Fibroblast of the aortic adventitia (primary cell): Measurements from ENCODE around the gene EFCAB9. TPM values are rescaled to one million over a fixed set of nuclear protein-coding genes. Genes with fewer than 3 reads are reported as not detected.
"Not testable (repeated sequence)": the region's sequence is repeated elsewhere in the genome, so short reads cannot be mapped to it uniquely, and the experiment has no call there.

Experiments used
- DNase-seq: peaks from one replicate; pipeline ENCODE4 v3.0.0-alpha.2; 2010; ENCODE audit warnings: low read depth
- H3K4me3 ChIP-seq: 2 replicates; pipeline ENCODE4 v1.5.1; 2011; ENCODE audit warnings: low read depth, mild to moderate bottlenecking, control low read depth, low read length, moderate library complexity
- CTCF ChIP-seq: IDR thresholded peaks from 2 replicates; pipeline ENCODE4 v1.5.1; 2011; ENCODE audit warnings: mild to moderate bottlenecking, low read length, control low read depth, inconsistent platforms; ENCODE audit not compliant: insufficient read depth
- total RNA-seq: library from RNA; depleted of rRNA; stranded (reverse); fragments of >200 nt; gene quantifications from 2 replicates; pipeline ENCODE4 v1.2.3, GENCODE V29; 2012; ENCODE audit warnings: low replicate concordance

The EFCAB9 gene
- total RNA-seq, 1 donor = not detected

- no peak for TF ChIP-seq CTCF
- peak overlapping the region; percentile 93 for H3K4me3 ChIP-seq
- peak; percentile 60 for DNase-seq
Measured at GRCh38 chr5:172187118-172188032, 6.6 kb upstream of the EFCAB9 start.

GRCh38 chr5:172188033-172188892 lies 5.7 kb upstream of the EFCAB9 start, which contains the start of gene STK10:
Gene STK10, minus strand, starts transcription at chr5:172188224. Its CDS starts 182 bp downstream, at chr5:172188042.
- DNase-seq = peak; percentile 86
- peak within 1 kb of the TSS; percentile 93 for H3K4me3 ChIP-seq
- TF ChIP-seq CTCF = peak; percentile 78

- no peak for DNase-seq
- peak overlapping the region; percentile 93 for H3K4me3 ChIP-seq
- TF ChIP-seq CTCF = no peak
Measured at GRCh38 chr5:172188893-172189692, 4.9 kb upstream of the EFCAB9 start.

GRCh38 chr5:172189693-172190296 lies 4.2 kb upstream of the EFCAB9 start:
- no peak for DNase-seq
- no peak for TF ChIP-seq CTCF
- H3K4me3 ChIP-seq = no peak overlapping the region

GRCh38 chr5:172194985-172195774 lies 1.2 kb downstream of the EFCAB9 start:
- no peak overlapping the region for H3K4me3 ChIP-seq
- no peak for TF ChIP-seq CTCF
- no peak for DNase-seq

- DNase-seq, H3K4me3 ChIP-seq: not testable (repeated sequence)
Measured at GRCh38 chr5:172197775-172198174, 3.8 kb downstream of the EFCAB9 start.
